ENCODE data around the gene RLN3. TPM values are rescaled to one million over a fixed set of nuclear protein-coding genes. Genes with fewer than 3 reads are reported as not detected.
A peak's percentile ranks its signal among the peaks of the same experiment; 100 is the strongest.

The RLN3 gene
- total and polyA plus RNA-seq, 9 of the 15 experiments (the other 6 are each of a cell fraction or from before 2014, with no cell fraction given) = 0.31 to 1.2 (median 0.71) TPM; not detected in 6

DNA sequence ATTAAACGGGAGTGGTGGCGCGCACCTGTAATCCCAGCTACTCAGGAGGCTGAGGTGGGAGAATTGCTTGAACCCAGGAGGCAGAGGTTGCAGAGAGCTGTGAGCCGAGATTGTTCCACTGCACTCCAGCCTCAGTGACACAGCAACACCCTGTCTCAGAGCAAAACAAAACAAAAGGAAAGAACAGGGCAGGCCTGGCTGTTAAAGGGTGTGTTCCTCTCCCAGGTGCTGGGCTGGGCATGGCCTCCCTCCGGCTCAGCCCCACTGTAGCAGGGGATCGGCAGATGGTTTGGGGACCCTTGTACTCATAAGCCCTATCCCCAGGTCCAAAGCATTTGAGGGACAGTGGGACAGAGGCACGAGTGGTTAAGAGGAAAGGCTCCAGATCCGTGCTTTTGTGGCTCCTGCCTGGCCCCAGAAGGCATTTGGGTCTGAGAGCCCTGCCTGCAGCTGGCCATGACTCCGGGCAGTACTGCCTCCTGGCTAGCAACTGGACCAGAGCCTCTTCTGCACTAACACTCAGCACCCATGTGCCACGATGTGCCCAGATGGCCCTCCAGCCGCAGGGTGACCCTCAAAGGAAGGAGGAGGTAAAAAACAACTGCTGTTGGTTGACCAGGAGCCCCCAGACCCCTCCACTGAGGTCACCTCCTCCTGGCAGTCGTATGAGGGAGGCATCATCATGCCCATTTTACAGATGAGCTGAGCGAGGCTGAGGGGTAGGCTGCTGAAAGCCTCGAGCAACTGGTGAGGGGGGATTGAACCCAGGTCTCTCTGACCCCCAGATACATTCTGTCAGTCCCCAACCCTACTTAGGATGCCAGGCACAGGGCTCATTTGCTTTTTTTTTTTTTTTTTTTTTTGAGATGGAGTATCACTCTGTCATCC is 31.8 kb upstream of the RLN3 start:
- H3K36me3 ChIP-seq (ENCODE audit: control insufficient read depth, insufficient read depth, low read length) = peaks cover 61% of the 10 kb centered on the region; the same call in 2 of the 3 replicates
- H3K79me2 ChIP-seq (ENCODE audit: control insufficient read depth, insufficient read depth, low read length) = peaks cover 28% of the 10 kb centered on the region
- peak overlapping the region in 1 of 2 experiments; percentile 68; a peak in 2 of 4 replicates for H3K9ac ChIP-seq (ENCODE audit: insufficient read depth in 1 of 2, low read depth in 2 of 2, low read length in 2 of 2)
- H3K27ac ChIP-seq (ENCODE audit: extremely low read depth, low read depth, low read length) = no peak overlapping the region
- intact Hi-C loops (cut with micrococcal nuclease) = no loop called here
- POLR2A ChIA-PET = interaction anchor here (0.6 to 1.3 kb wide), 2 partner anchors 10 to 123 kb away, joined by 3 to 7 read pairs; partner anchors contain the start of gene RFX1
- TF ChIP-seq KDM1A (IDR thresholded peaks at IDR 0.05) = 0 out of 4 replicates have a peak, but pooled peaks of 1 of the 2 experiments have one; percentile 35
- no peak for TF ChIP-seq ZNF12 (CRISPR knock-in tag; IDR thresholded peaks at IDR 0.05)
- TF ChIP-seq CREB1 (IDR thresholded peaks at IDR 0.05) = no peak
- no peak for TF ChIP-seq CREB1 (CRISPR knock-in tag; IDR thresholded peaks at IDR 0.05)
- peak; percentile 84 for TF ChIP-seq BCOR (IDR thresholded peaks at IDR 0.05)
- 0 out of 2 replicates have a peak, but pooled peaks have one; percentile 32 for TF ChIP-seq HDAC2 (IDR thresholded peaks at IDR 0.05)
- peak; percentile 76 for TF ChIP-seq RBM25 (IDR thresholded peaks at IDR 0.05; ENCODE audit: low read depth, low read length, severe bottlenecking)
- TF ChIP-seq NCOA6 (IDR thresholded peaks at IDR 0.05) = no peak
- TF ChIP-seq ADNP (tag; IDR thresholded peaks at IDR 0.05) = 0 out of 2 replicates have a peak, but pooled peaks have one; percentile 31
- no peak for TF ChIP-seq STAT5A (IDR thresholded peaks at IDR 0.05; ENCODE audit: borderline replicate concordance, low read length)
- TF ChIP-seq RNF2 (IDR thresholded peaks at IDR 0.05) = no peak
- TF ChIP-seq MTA3 (IDR thresholded peaks at IDR 0.05; ENCODE audit: borderline replicate concordance) = no peak
- no peak for TF ChIP-seq HEY1 (CRISPR knock-in tag; IDR thresholded peaks at IDR 0.05; ENCODE audit: borderline replicate concordance)
- TF ChIP-seq JUN (IDR thresholded peaks at IDR 0.05; ENCODE audit: borderline replicate concordance, low read depth, low read length) = no peak
- no peak for TF ChIP-seq JUN (CRISPR knock-in tag; IDR thresholded peaks at IDR 0.05; ENCODE audit: borderline replicate concordance)
- TF ChIP-seq, protein P1, sequence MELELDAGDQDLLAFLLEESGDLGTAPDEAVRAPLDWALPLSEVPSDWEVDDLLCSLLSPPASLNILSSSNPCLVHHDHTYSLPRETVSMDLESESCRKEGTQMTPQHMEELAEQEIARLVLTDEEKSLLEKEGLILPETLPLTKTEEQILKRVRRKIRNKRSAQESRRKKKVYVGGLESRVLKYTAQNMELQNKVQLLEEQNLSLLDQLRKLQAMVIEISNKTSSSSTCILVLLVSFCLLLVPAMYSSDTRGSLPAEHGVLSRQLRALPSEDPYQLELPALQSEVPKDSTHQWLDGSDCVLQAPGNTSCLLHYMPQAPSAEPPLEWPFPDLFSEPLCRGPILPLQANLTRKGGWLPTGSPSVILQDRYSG (tag; conservative IDR thresholded peaks at IDR 0.05; ENCODE audit: low read depth) = no peak
- TF ChIP-seq, protein P2, sequence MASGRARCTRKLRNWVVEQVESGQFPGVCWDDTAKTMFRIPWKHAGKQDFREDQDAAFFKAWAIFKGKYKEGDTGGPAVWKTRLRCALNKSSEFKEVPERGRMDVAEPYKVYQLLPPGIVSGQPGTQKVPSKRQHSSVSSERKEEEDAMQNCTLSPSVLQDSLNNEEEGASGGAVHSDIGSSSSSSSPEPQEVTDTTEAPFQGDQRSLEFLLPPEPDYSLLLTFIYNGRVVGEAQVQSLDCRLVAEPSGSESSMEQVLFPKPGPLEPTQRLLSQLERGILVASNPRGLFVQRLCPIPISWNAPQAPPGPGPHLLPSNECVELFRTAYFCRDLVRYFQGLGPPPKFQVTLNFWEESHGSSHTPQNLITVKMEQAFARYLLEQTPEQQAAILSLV (tag; IDR thresholded peaks at IDR 0.05) = no peak
- no peak overlapping the region for H2AFZ ChIP-seq (ENCODE audit: low read depth, low read length)
- no TSS peak for BruUV-seq (replicated peaks)
- no peaks in the 10 kb centered on the region for H3K9me3 ChIP-seq (replicated peaks; ENCODE audit: control insufficient read depth, insufficient read depth, low read depth, low read length)
- no peaks in the 10 kb centered on the region for H4K20me1 ChIP-seq (replicated peaks; ENCODE audit: control insufficient read depth, insufficient read depth, low read length)
- no peak overlapping the region for H3K4me3 ChIP-seq
- FAIRE-seq = no peak
- in situ Hi-C loops (cut with MboI) = no loop called here
- DNase-seq (ENCODE audit: extremely low read depth in 1 of 4, low spot score in 3 of 4) = peak in 1 of 4 experiments; percentile 6
- no peak for ATAC-seq
- CTCF ChIA-PET (ENCODE audit: low intra/inter-chr PET ratio) = no interaction called here
- no peak overlapping the region for H3K4me2 ChIP-seq (ENCODE audit: insufficient read depth, low read length)
- H3K27me3 ChIP-seq (ENCODE audit: control insufficient read depth in 2 of 2, insufficient read depth in 2 of 2, low read length in 2 of 2) = no peaks in the 10 kb centered on the region
- 89% methylated on average over 12 of the region's 14 CpGs for WGBS (ENCODE audit: insufficient coverage, low coverage, missing lambda C conversion rate)
- H3K4me1 ChIP-seq (replicated peaks in 1 of 2; ENCODE audit: control insufficient read depth in 2 of 2, insufficient read depth in 2 of 2, low read length in 2 of 2) = peaks cover 0 to 17% of the 10 kb centered on the region in 2 experiments; a peak in 3 of 5 replicates
- H3K9me1 ChIP-seq (ENCODE audit: control insufficient read depth, insufficient read depth, low read length) = peaks cover 3% of the 10 kb centered on the region

Measured in K562 (cell line).